ENCODE data around the gene KRI1. TPM values are rescaled to one million over a fixed set of nuclear protein-coding genes. Genes with fewer than 3 reads are reported as not detected.

Gene KRI1
- total and polyA plus RNA-seq, 4 donors: 4.6 to 14.1 (median 7.0) TPM

GRCh38 chr19:10586396-10586795, 20.6 kb upstream of the KRI1 start:
- 70% methylated on average over 6 of the region's 6 CpGs for WGBS
- no peak overlapping the region for H3K27ac ChIP-seq (ENCODE audit: low read depth in 1 of 2, low read length in 2 of 2)
- H3K4me1 ChIP-seq (ENCODE audit: control insufficient read depth in 4 of 4, insufficient read depth in 4 of 4, low read length in 3 of 4): peaks cover 0 to under 1% (median 0%) of the 10 kb centered on the region in 4 donors
- H3K27me3 ChIP-seq (ENCODE audit: control insufficient read depth in 4 of 4, insufficient read depth in 4 of 4, low read length in 3 of 4): peaks cover 0 to 4% (median 2%) of the 10 kb centered on the region in 4 donors
- no peaks in the 10 kb centered on the region for H3K9me3 ChIP-seq (ENCODE audit: control insufficient read depth in 4 of 4, low read length in 3 of 4)
- no peak overlapping the region for H3K9ac ChIP-seq (ENCODE audit: low read depth in 1 of 2, low read length in 2 of 2)
- H3K36me3 ChIP-seq (ENCODE audit: control insufficient read depth in 4 of 4, insufficient read depth in 3 of 4, low read depth in 1 of 4, low read length in 3 of 4): no peaks in the 10 kb centered on the region
- TF ChIP-seq JUND (IDR thresholded peaks at IDR 0.05): no peak
- TF ChIP-seq RXRA (IDR thresholded peaks at IDR 0.05): no peak
- no peak for TF ChIP-seq REST (IDR thresholded peaks at IDR 0.05)
- TF ChIP-seq NR2F2 (IDR thresholded peaks at IDR 0.05): no peak
- no peak for TF ChIP-seq CTCF (IDR thresholded peaks at IDR 0.05; ENCODE audit: low read depth, low read length, missing input control)
- no peak for TF ChIP-seq GABPA (IDR thresholded peaks at IDR 0.05 in 1 of 2, conservative IDR thresholded peaks at IDR 0.05 in 1 of 2)
- TF ChIP-seq ATF3 (IDR thresholded peaks at IDR 0.05): no peak
- no peak overlapping the region for H3K4me3 ChIP-seq (ENCODE audit: low read depth in 1 of 3, low read length in 3 of 3)
- no peak for DNase-seq (ENCODE audit: low spot score)

- Histone ChIP-seq H3K9ac (ENCODE audit: low read depth in 1 of 2, low read length in 2 of 2) (no peak overlapping the region), H3K27me3 (ENCODE audit: control insufficient read depth in 4 of 4, insufficient read depth in 4 of 4, low read length in 3 of 4) (peaks cover 0 to 4% (median 2%) of the 10 kb centered on the region in 4 donors), H3K4me1 (ENCODE audit: control insufficient read depth in 4 of 4, insufficient read depth in 4 of 4, low read length in 3 of 4) (peaks cover 0 to 5% (median 2%) of the 10 kb centered on the region in 4 donors), H3K4me3 (ENCODE audit: low read depth in 1 of 3, low read length in 3 of 3) (no peak overlapping the region), H3K9me3 (ENCODE audit: control insufficient read depth in 4 of 4, low read length in 3 of 4) (no peaks in the 10 kb centered on the region), H3K27ac (ENCODE audit: low read depth in 1 of 2, low read length in 2 of 2) (no peak overlapping the region), H3K36me3 (ENCODE audit: control insufficient read depth in 4 of 4, insufficient read depth in 3 of 4, low read depth in 1 of 4, low read length in 3 of 4) (no peaks in the 10 kb centered on the region)
- WGBS: 87% methylated on average over 9 of the region's 9 CpGs
- no peak for DNase-seq (ENCODE audit: low spot score)
- TF ChIP-seq FOXA2 (IDR thresholded peaks at IDR 0.05) (no peak), ATF3 (IDR thresholded peaks at IDR 0.05) (no peak), ZBTB33 (IDR thresholded peaks at IDR 0.05) (no peak), CTCF (IDR thresholded peaks at IDR 0.05; ENCODE audit: low read depth, low read length, missing input control) (no peak), EGR1 (IDR thresholded peaks at IDR 0.05; ENCODE audit: low read depth in 2 of 2) (no peak), MAX (IDR thresholded peaks at IDR 0.05) (no peak), RXRA (IDR thresholded peaks at IDR 0.05) (no peak)
These were observed 17.4 kb upstream of the KRI1 start for GRCh38 chr19:10583036-10583776.
